Mesenchymal stem cell (in vitro differentiated cells and primary cell): ENCODE measurements around the gene ALDH4A1.

ENCODE experiments used
- DNase-seq: peaks from one replicate; pipeline ENCODE4 v3.0.0-alpha.2; 2013
- H2AFZ ChIP-seq: one replicate; pipeline ENCODE4 v1.6.1; 2013; ENCODE audit warnings: low read depth, mild to moderate bottlenecking, control low read depth, inconsistent platforms, low read length, moderate library complexity
- H2AK5ac ChIP-seq: 2 replicates; pipeline ENCODE4 v1.6.1; 2013; ENCODE audit warnings: low read length, moderate library complexity, mild to moderate bottlenecking, inconsistent platforms; ENCODE audit not compliant: severe bottlenecking
- H2BK120ac ChIP-seq: one replicate; pipeline ENCODE4 v1.6.1; 2013; ENCODE audit warnings: low read depth, mild to moderate bottlenecking, inconsistent platforms, low read length, moderate library complexity
- H2BK12ac ChIP-seq, 2 experiments: one replicate each; pipeline ENCODE4 v1.6.1; 2013; ENCODE audit warnings: inconsistent platforms in 2 of 2, low read length in 2 of 2, mild to moderate bottlenecking in 2 of 2, moderate library complexity in 2 of 2, control low read depth in 1 of 2
- H2BK15ac ChIP-seq: one replicate; pipeline ENCODE4 v1.6.1; 2013; ENCODE audit warnings: mild to moderate bottlenecking, low read depth, inconsistent platforms; ENCODE audit not compliant: poor library complexity, severe bottlenecking
- H2BK5ac ChIP-seq: 2 replicates; pipeline ENCODE4 v1.6.1; 2013; ENCODE audit warnings: low read depth, mild to moderate bottlenecking, low read length, control low read depth, inconsistent platforms; ENCODE audit not compliant: poor library complexity, severe bottlenecking
- H3K14ac ChIP-seq, 2 experiments: one replicate each; pipeline ENCODE4 v1.6.1; 2013; ENCODE audit warnings: inconsistent platforms in 2 of 2, low read length in 2 of 2, control low read depth in 1 of 2, mild to moderate bottlenecking in 1 of 2, moderate library complexity in 1 of 2
- H3K18ac ChIP-seq, 2 experiments: one replicate each; pipeline ENCODE4 v1.6.1; 2013; ENCODE audit warnings: inconsistent platforms in 2 of 2, low read length in 2 of 2, control low read depth in 1 of 2, low read depth in 1 of 2, mild to moderate bottlenecking in 1 of 2
- H3K23ac ChIP-seq, 2 experiments: one replicate each; pipeline ENCODE4 v1.6.1; 2013; ENCODE audit warnings: inconsistent platforms in 2 of 2, low read length in 2 of 2, mild to moderate bottlenecking in 2 of 2, moderate library complexity in 2 of 2, control low read depth in 1 of 2
- H3K27ac ChIP-seq: 2 replicates; pipeline ENCODE4 v1.5.1; 2013; ENCODE audit warnings: mild to moderate bottlenecking, moderate library complexity, low read length, control low read depth, inconsistent platforms; ENCODE audit not compliant: poor library complexity, severe bottlenecking
- H3K27me3 ChIP-seq, 2 experiments: 2 replicates each; pipeline versions ENCODE4 v1.6.1 to v1.7.0; 2013; ENCODE audit warnings: low read length in 2 of 2, mild to moderate bottlenecking in 2 of 2, moderate library complexity in 2 of 2, control low read depth in 1 of 2, inconsistent platforms in 1 of 2; ENCODE audit not compliant: control insufficient read depth in 1 of 2, insufficient read depth in 1 of 2
- H3K36me3 ChIP-seq, 2 experiments: 2 replicates each; pipeline versions ENCODE4 v1.6.1 to v1.7.0; 2013; ENCODE audit warnings: low read length in 2 of 2, control low read depth in 1 of 2, inconsistent platforms in 1 of 2, low read depth in 1 of 2, mild to moderate bottlenecking in 1 of 2; ENCODE audit not compliant: insufficient read depth in 2 of 2, control insufficient read depth in 1 of 2
- H3K4ac ChIP-seq, 2 experiments: one replicate each; pipeline ENCODE4 v1.6.1; 2013; ENCODE audit warnings: inconsistent platforms in 2 of 2, low read length in 2 of 2, mild to moderate bottlenecking in 2 of 2, moderate library complexity in 2 of 2, control low read depth in 1 of 2, low read depth in 1 of 2
- H3K4me1 ChIP-seq: 2 replicates; pipeline ENCODE4 v1.6.1; 2013; ENCODE audit warnings: low read depth, low read length, control low read depth; ENCODE audit not compliant: control insufficient read depth, insufficient read depth
- H3K4me2 ChIP-seq: 2 replicates; pipeline ENCODE4 v1.6.1; 2013; ENCODE audit warnings: low read length, mild to moderate bottlenecking, inconsistent platforms; ENCODE audit not compliant: poor library complexity, severe bottlenecking
- H3K4me3 ChIP-seq, 2 experiments: 2 replicates each; pipeline versions ENCODE4 v1.5.1 to v1.7.0; 2013; ENCODE audit warnings: low read length in 2 of 2, mild to moderate bottlenecking in 2 of 2, control low read depth in 1 of 2, low read depth in 1 of 2; ENCODE audit not compliant: insufficient read depth in 1 of 2
- H3K79me1 ChIP-seq: replicated peaks from 2 replicates; pipeline ENCODE4 v1.6.1; 2013; ENCODE audit warnings: mild to moderate bottlenecking, control low read depth, low read length, inconsistent platforms; ENCODE audit not compliant: poor library complexity, severe bottlenecking
- H3K9ac ChIP-seq: 2 replicates; pipeline ENCODE4 v1.7.0; 2013; ENCODE audit warnings: mild to moderate bottlenecking, low read length, moderate library complexity
- H3K9me3 ChIP-seq: 2 replicates; pipeline ENCODE4 v1.7.0; 2013; ENCODE audit warnings: mild to moderate bottlenecking, low read length; ENCODE audit not compliant: control insufficient read depth
- H4K8ac ChIP-seq: one replicate; pipeline ENCODE4 v1.6.1; 2013; ENCODE audit warnings: inconsistent platforms, mild to moderate bottlenecking, low read length, moderate library complexity
- H4K91ac ChIP-seq: one replicate; pipeline ENCODE4 v1.6.1; 2013; ENCODE audit warnings: mild to moderate bottlenecking, low read length, inconsistent platforms
- WGBS: methylation state at CpG from one replicate; pipeline ENCODE4 v1.1.7; 2013; ENCODE audit warnings: mixed read lengths; 5-methylcytosine and 5-hydroxymethylcytosine counted together

Gene ALDH4A1

DNA sequence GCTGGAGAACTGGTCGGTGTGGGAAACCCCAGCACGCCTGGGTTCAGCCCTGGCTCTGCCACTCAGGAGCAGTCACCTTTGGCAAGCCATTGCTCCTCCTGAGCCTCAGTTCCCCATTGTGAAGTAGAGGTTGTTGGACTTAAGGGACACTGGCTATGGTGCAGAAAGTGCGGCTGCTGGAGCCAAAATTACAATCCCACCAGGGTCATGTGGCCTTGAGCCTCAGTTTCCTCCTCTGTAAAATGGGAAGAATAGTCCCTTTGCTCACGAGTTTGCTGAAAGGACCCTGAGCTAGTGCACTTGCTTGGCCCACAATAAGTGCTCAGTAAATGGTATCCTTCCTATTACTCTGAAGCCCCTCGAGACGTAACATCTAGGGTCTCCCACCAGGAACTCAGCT is 28.3 kb downstream of the ALDH4A1 start:
- Histone ChIP-seq H3K23ac (no peak overlapping the region), H3K9me3 (no peaks in the 10 kb centered on the region), H4K91ac (no peak overlapping the region), H3K79me1 (no peaks in the 10 kb centered on the region), H2BK120ac (no peak overlapping the region), H2BK15ac (no peak overlapping the region), H2AK5ac (no peak overlapping the region), H3K4ac (no peak overlapping the region), H3K27ac (no peak overlapping the region), H3K4me1 (peaks cover 3% of the 10 kb centered on the region), H3K4me2 (no peak overlapping the region), H3K36me3 (peaks cover 4 to 31% of the 10 kb centered on the region in 2 experiments), H2BK12ac (no peak overlapping the region), H3K27me3 (peaks cover 5 to 7% of the 10 kb centered on the region in 2 experiments), H3K18ac (no peak overlapping the region), H2AFZ (no peak overlapping the region), H3K14ac (no peak overlapping the region), H3K4me3 (no peak overlapping the region), H2BK5ac (no peak overlapping the region), H4K8ac (no peak overlapping the region), H3K9ac (no peak overlapping the region)
- 74% methylated on average over 6 of the region's 6 CpGs for WGBS
- no peak for DNase-seq

- peaks cover 3% of the 10 kb centered on the region for H3K4me1 ChIP-seq
- no peak overlapping the region for H3K9ac ChIP-seq
- H3K23ac ChIP-seq: no peak overlapping the region
- no peak overlapping the region for H3K27ac ChIP-seq
- WGBS: 71% methylated on average over 8 of the region's 8 CpGs
- no peak overlapping the region for H2BK5ac ChIP-seq
- no peak overlapping the region for H2BK15ac ChIP-seq
- no peak overlapping the region for H3K18ac ChIP-seq
- H3K4me3 ChIP-seq: no peak overlapping the region
- no peak overlapping the region for H4K8ac ChIP-seq
- DNase-seq: no peak
- H2BK120ac ChIP-seq: no peak overlapping the region
- H3K4me2 ChIP-seq: no peak overlapping the region
- H4K91ac ChIP-seq: no peak overlapping the region
- H3K9me3 ChIP-seq: no peaks in the 10 kb centered on the region
- H3K4ac ChIP-seq: no peak overlapping the region
- no peak overlapping the region for H3K14ac ChIP-seq
- H3K79me1 ChIP-seq: no peaks in the 10 kb centered on the region
- peaks cover 4 to 27% of the 10 kb centered on the region in 2 experiments for H3K36me3 ChIP-seq
- H2BK12ac ChIP-seq: no peak overlapping the region
- no peak overlapping the region for H2AK5ac ChIP-seq
- H3K27me3 ChIP-seq: peaks cover 12 to 24% of the 10 kb centered on the region in 2 experiments
- no peak overlapping the region for H2AFZ ChIP-seq
Observed at GRCh38 chr1:18872071-18872611, 30.2 kb downstream of the ALDH4A1 start.

GRCh38 chr1:18871401-18872070 is 30.8 kb downstream of the ALDH4A1 start:
- 74% methylated on average over 7 of the region's 7 CpGs for WGBS
- H3K23ac ChIP-seq: no peak overlapping the region
- no peak overlapping the region for H3K4ac ChIP-seq
- H3K14ac ChIP-seq: no peak overlapping the region
- H3K18ac ChIP-seq: no peak overlapping the region
- H4K91ac ChIP-seq: no peak overlapping the region
- peaks cover 3% of the 10 kb centered on the region for H3K4me1 ChIP-seq
- no peak overlapping the region for H2BK12ac ChIP-seq
- H2BK15ac ChIP-seq: no peak overlapping the region
- H3K27ac ChIP-seq: no peak overlapping the region
- H2BK5ac ChIP-seq: no peak overlapping the region
- no peak overlapping the region for H2AFZ ChIP-seq
- no peaks in the 10 kb centered on the region for H3K79me1 ChIP-seq
- no peak overlapping the region for H4K8ac ChIP-seq
- H3K9me3 ChIP-seq: no peaks in the 10 kb centered on the region
- peaks cover 1 to 26% of the 10 kb centered on the region in 2 experiments for H3K36me3 ChIP-seq
- H3K4me3 ChIP-seq: no peak overlapping the region
- no peak overlapping the region for H3K9ac ChIP-seq
- H3K27me3 ChIP-seq: peaks cover 12 to 29% of the 10 kb centered on the region in 2 experiments
- DNase-seq: no peak
- no peak overlapping the region for H2BK120ac ChIP-seq
- no peak overlapping the region for H2AK5ac ChIP-seq
- H3K4me2 ChIP-seq: no peak overlapping the region

DNA sequence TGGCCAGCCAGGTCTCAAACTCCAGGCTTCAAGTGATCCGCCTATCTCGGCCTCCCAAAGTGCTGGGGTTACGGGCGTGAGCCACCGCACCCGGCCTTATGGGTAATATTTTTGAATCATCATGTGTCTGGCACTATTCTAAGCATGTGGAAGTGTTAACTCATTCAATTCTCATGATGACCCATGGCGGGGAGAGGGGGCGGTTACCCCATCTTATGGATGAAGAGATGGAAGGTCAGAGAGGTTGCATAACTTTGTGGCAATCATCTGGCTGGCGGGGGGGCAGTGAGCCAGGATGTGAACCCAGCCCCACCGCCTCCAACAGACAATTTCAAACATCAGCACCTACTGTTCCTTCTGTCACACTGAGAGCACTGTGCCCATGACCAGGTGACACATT is 31.4 kb downstream of the ALDH4A1 start:
- Histone ChIP-seq H2BK5ac (no peak overlapping the region), H3K23ac (no peak overlapping the region), H4K91ac (no peak overlapping the region), H2BK15ac (no peak overlapping the region), H3K4me2 (no peak overlapping the region), H3K9ac (no peak overlapping the region), H4K8ac (no peak overlapping the region), H3K14ac (no peak overlapping the region), H3K9me3 (no peaks in the 10 kb centered on the region), H3K18ac (no peak overlapping the region), H2BK120ac (no peak overlapping the region), H2AK5ac (no peak overlapping the region), H3K4me1 (peaks cover 3% of the 10 kb centered on the region), H2AFZ (no peak overlapping the region), H3K36me3 (peaks cover 0 to 21% of the 10 kb centered on the region in 2 experiments), H3K4ac (no peak overlapping the region), H3K27ac (no peak overlapping the region), H2BK12ac (no peak overlapping the region), H3K4me3 (no peak overlapping the region), H3K79me1 (no peaks in the 10 kb centered on the region), H3K27me3 (peaks cover 16 to 35% of the 10 kb centered on the region in 2 experiments)
- WGBS: 96% methylated on average over 10 of the region's 10 CpGs
- no peak for DNase-seq
